GM19438 (cell line): Measurements from ENCODE around the gene EMX2.
A peak's percentile ranks its signal among the peaks of the same experiment; 100 is the strongest.

Experiments
- ATAC-seq: cut with Tn5 transposase; IDR thresholded peaks from one replicate; pipeline ENCODE4 v1.9.1; 2021; ENCODE audit warnings: low read depth; ENCODE audit not compliant: unreplicated experiment

EMX2 gene

DNA sequence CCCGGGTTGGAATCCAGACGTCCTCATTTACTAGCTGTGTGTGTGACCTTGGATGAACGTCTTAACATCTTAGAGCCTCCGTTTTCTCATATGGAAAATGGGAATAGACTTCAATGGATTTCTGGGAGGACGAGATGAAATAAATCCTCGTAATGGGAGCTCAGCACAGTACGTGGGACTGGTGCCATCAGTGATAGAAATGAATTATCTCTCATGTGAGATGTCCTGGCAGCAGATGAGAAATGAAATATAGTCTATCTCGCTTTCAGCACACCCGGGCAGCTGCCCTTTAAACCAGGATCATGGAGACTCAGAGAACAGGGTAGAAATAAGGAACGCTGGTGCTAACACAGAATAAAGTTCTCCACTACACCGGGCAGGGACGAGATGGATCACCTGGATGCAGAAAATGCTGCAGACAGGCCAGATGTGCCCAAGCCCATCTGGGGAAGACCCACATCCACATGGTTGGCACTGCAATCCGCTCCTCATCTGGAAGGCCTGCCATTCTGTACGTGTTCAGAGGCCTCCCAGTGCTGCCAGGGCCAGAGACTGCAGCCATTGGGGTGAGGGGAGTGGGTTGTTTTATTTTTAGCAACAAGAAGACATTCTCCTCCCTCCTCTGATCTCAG is 11.1 kb upstream of the EMX2 start:
- ATAC-seq, result no peak

GRCh38 chr10:117532003-117532385 is 10.6 kb upstream of the EMX2 start:
- no peak for ATAC-seq

DNA sequence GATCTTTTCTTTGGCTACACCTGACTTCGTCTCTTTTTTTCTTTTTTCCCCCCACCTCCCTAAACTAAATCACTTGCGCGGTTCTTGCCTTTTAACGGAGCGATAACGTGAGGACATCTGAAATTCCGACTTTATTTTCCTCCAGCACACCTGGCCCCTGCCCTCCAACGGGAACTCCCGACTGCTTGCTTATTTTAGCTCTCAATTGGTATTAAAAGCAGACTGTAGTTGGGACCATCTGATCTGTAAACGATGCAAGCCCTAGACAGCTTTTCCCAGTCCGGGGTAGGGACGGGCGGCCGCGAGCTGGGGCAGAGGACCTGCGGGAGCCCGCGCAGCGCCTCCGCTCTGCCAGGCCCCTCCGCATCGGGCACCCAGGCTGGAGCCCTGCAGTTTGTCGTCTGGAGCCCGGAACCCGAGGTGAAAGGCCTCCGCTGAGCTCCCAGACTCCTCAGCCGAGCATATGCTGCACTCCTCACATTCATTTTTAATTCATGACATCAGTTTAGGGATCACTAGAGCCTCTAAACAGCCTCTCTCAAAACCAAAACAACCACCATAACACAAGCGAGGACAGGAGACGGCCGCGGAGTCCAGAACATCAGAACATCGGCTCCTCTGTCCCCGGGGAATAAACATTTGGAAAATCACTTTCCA is 10.0 kb upstream of the EMX2 start:
- ATAC-seq, result no peak

DNA sequence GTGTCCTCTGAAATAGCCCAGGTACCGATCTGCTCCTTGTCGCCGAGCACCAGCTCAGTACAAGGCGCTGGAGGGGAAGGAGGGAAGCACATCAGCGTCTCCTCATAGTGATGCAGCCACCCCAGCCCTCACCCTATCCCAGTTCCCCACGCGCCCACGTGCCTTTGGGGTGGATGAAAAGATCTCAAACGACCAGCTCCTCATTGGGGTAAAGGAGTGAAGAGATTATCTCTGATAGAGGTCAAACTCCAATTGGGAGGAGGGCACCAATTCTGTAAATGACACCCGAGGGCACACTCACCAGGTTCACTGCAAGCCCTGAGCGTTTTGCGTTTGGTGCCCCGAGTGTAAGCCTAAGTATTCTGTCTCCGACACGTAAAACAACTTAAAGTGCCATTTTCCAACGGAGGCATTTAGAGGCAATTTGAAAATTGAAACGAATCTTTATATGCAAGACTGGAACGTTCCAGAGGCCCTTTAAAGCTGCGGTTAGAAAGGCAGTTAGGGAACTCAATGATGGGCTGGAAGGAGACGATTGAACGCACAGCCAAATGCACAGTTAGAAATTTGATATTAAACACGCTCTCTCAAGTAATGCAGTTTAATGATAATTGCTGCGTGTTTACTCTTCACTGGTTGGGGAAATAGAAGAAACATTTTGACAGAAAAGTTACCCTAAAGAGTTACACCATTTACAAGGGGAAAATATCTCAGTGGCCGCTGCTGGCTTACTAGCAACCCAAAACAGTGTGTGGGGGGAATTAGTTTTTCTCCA is 8.9 kb upstream of the EMX2 start:
- ATAC-seq, result no peak

GRCh38 chr10:117534321-117535297 is 7.9 kb upstream of the EMX2 start:
- ATAC-seq, result no peak

DNA sequence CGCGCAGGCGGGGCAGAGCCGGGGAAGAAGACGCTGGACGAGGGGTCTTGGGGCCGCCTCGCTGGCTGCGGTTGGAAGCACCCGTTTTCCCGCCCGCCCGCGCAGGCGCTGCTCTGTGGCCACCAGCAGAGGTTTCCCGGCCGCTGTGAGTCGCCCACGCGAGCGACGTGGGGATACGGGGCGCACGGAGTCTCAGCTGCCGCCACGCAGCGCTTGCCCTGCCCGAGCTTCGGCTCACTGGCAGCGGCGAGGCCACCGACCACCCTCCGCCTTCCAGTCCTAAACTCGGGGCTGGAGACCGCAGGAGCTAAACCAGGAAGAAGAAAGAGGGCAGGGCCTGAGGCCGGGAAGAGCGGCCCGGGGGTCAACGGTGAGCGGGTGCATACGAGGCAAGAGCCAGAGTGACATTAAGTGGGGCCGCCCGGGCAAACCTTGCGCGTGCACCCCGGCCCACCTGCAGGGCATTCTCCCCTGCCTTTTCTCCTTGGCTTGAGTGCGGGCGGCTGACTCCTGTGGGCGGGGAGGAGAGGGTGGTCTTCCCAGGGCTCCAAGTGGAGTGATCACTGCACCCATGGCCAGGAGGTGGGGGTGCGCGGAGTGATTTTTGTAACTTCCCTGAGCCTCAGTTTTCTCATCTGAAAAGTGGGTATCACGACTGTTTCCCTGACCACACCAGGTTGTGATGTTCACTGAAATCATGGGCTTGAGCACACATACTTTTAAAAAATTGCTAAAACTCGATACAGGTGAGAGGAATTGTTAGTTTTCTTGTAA is 7.1 kb upstream of the EMX2 start:
- ATAC-seq, result no peak

DNA sequence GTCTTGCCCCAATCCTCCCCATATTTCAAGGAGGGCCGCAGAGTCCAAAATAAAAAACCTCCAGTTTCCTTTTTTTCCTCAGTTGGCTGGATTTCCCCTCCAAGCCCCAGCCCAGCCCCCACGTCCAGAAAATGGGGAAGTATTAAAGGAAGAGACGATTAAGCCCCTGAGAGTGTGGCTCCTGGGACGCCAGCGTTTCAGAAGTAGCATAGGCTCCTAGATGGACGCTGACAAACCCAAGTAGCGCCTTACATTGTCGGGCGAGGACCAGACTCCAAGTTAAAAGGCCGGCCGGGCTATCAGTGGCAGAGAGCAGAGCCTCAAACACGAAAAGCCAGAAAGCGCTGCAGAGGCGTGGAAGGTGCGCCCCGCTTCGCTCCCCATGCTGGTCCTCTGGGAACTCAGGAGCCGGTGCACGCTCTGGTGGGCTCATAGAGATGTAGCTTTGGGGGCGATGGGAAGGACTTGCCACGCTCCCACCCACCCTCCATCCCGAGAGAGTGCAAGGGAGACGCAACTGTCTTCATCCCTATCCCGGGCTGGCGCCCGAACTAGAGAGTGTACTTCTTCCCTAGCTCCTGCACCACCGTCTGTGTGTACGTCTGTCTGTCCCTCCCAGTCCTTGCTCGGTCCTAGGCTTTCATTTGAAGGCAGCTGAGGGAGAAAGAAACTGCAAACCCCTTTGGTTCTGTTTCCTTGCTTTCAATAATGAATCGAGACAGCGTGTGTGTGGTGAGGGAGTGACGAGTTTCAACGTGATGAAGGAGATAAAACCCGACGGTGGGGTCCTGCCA is 6.3 kb upstream of the EMX2 start:
- ATAC-seq, result no peak

DNA sequence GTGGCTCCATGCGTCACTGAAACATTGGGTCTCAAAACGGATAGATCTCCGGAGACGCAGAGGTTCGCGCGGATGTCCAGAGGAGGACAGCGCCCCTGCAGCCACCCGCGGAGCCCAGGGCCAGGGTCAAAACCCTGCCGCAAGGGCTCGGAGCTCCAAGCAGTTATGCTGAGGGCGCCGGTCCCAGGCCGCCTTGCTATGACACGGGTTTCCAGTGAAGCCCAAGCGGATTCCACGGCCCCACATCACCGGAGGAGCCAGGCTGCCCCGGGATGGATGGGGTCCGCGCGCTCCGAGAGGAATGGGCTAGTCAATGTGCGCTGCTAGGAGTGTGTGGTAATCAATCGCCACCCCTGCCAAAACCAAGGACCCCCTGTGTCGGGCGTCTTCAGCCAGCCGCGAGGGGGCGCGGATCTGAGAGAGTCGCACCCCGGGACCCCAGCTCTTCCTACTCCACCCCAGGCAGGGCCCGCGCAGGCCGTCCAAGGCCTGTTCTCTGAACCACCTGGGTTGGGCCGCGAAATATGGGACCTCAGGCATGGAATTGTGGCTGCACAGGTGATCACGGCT is 5.6 kb upstream of the EMX2 start:
- no peak for ATAC-seq

- peak; percentile 68 for ATAC-seq
Observed at GRCh38 chr10:117537436-117537903, 5.1 kb upstream of the EMX2 start.

DNA sequence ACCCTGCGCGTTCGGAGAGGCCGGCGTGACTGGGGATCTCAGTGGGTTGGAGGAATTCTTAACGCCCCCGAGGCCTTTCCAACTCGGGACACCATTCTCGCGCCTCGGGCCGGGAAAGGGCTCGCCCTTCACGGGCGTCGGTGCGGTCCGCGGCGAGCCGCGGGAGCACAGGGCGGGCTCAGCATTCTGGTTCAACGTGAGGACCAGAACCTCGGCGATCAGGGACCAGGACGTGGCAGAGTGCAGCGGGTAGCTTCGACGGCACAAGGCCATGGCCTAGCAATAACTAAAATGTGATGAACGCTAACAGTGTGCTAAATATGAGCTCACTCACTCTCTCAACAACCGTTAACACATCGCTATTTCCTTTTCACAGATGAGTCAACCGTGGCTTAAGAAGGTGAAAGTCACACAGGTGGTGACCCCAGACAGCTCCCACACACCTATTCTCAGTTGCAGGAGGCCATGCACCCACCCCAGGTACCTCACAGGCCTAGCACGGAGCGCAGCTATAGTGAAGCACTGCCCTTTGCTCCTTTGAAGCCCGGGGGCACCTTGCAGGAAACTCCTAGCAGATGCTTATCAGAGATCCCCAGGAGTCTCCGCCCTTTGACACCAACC is 4.5 kb upstream of the EMX2 start:
- no peak for ATAC-seq

DNA sequence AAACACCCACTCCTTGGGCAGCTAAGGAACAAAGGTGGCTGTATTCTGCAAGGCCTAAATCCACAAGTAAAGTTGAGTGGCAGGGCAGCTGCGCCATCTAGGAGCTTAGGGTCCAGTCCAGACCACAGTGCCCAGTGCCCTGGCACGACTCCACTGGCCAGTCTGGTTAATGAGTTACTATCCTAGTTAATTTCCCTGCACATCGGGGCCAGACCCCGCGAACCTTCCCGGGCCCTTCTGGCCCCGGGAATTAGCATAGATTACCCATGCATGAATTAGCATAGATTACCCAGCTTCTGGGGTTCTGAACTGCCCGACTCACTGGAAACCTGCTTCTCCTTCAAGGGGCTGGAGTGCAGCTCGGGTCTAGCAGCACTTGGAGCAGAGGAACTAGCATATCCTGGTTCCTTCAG is 3.2 kb upstream of the EMX2 start:
- no peak for ATAC-seq

GRCh38 chr10:117539903-117540639 is 2.5 kb upstream of the EMX2 start:
- ATAC-seq, result no peak

DNA sequence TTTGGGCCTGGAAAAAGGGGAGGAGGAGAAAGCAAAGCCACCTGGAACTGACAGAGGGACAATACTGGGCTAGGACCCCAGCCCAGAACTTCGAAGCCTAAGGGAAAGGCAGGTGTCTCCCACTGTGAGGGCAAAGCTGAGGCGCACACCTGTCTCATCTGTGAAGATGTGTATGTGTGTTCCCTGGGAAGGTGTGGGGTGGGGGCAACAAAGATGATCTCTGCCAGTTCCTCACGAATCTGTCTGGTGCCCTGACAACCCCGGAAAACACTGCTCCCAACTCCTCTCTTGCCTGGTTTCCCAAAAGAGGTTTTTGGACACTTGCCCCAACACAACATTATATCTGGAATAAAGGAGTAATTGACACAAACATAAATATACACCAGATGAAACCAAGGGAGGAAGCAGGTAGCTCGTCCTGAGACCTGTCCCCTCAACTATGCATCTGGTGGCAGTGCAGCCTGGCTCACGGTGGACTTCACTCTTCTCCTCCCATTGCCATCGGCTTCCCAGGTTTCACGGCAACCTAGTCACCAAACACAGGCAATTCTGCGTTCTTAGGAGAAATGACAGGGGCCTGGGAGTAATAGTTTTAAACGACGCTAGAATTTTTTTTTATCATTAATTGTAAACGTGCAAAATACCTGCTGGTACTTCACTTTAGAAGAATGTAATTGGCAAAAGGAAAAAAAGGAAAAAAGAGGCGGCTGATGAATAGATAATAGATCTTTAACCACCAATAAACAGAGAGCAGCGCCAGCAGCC is 1.7 kb upstream of the EMX2 start:
- no peak for ATAC-seq

- ATAC-seq, result no peak
Observed at GRCh38 chr10:117541405-117541908, 1.1 kb upstream of the EMX2 start.

GRCh38 chr10:117541909-117542705 is 439 bp upstream of the EMX2 start:
- no peak for ATAC-seq
